HG03060 (cell line): ENCODE measurements around the gene KRTAP25-1.

Experiments
- ATAC-seq: cut with Tn5 transposase; IDR thresholded peaks from one replicate; pipeline ENCODE4 v1.9.1; 2021; ENCODE audit warnings: low read depth, moderate number of reproducible peaks; ENCODE audit not compliant: unreplicated experiment

KRTAP25-1 gene

GRCh38 chr21:30289215-30289614, at the start of gene KRTAP25-1:
KRTAP25-1 (minus strand) TSS chr21:30289514; CDS start chr21:30289490, 24 bp downstream.
- no peak for ATAC-seq

- no peak for ATAC-seq
Measured at GRCh38 chr21:30338717-30339116, 49.4 kb upstream of the KRTAP25-1 start.

- no peak for ATAC-seq
Measured at GRCh38 chr21:30337772-30338171, 48.5 kb upstream of the KRTAP25-1 start.

GRCh38 chr21:30337276-30337744, 48.0 kb upstream of the KRTAP25-1 start, which contains the start of gene KRTAP27-1:
KRTAP27-1 (minus strand) TSS chr21:30337694; CDS start chr21:30337668, 26 bp downstream.
- ATAC-seq: no peak

- no peak for ATAC-seq
Measured at GRCh38 chr21:30336596-30336995, 47.3 kb upstream of the KRTAP25-1 start.

- no peak for ATAC-seq
Measured at GRCh38 chr21:30333736-30334135, 44.4 kb upstream of the KRTAP25-1 start.

GRCh38 chr21:30332681-30333080, 43.4 kb upstream of the KRTAP25-1 start:
- no peak for ATAC-seq

GRCh38 chr21:30329203-30329875, 40.0 kb upstream of the KRTAP25-1 start:
- ATAC-seq: no peak

GRCh38 chr21:30326390-30326789, 37.1 kb upstream of the KRTAP25-1 start:
- ATAC-seq: no peak

- no peak for ATAC-seq
Measured at GRCh38 chr21:30320215-30320614, 30.9 kb upstream of the KRTAP25-1 start, which contains the start of gene KRTAP26-1. KRTAP26-1 (minus strand) TSS chr21:30320315; CDS start chr21:30320035, 280 bp downstream.

GRCh38 chr21:30315701-30316100, 26.4 kb upstream of the KRTAP25-1 start:
- no peak for ATAC-seq

- no peak for ATAC-seq
Measured at GRCh38 chr21:30306884-30307283, 17.6 kb upstream of the KRTAP25-1 start.

GRCh38 chr21:30305136-30305535, 15.8 kb upstream of the KRTAP25-1 start:
- no peak for ATAC-seq

GRCh38 chr21:30282850-30283249, 6.5 kb downstream of the KRTAP25-1 start, which contains the start of gene KRTAP24-1:
KRTAP24-1 (minus strand) TSS chr21:30282950; CDS start chr21:30282932, 18 bp downstream.
- ATAC-seq: no peak

GRCh38 chr21:30271611-30272010, 17.7 kb downstream of the KRTAP25-1 start:
- ATAC-seq: no peak

- ATAC-seq: no peak
Measured at GRCh38 chr21:30271156-30271555, 18.2 kb downstream of the KRTAP25-1 start.

GRCh38 chr21:30269803-30270530, 19.3 kb downstream of the KRTAP25-1 start:
- ATAC-seq: no peak

- ATAC-seq: no peak
Measured at GRCh38 chr21:30268608-30269197, 20.6 kb downstream of the KRTAP25-1 start.

GRCh38 chr21:30257773-30258172, 31.5 kb downstream of the KRTAP25-1 start:
- ATAC-seq: no peak

GRCh38 chr21:30256100-30256499, 33.2 kb downstream of the KRTAP25-1 start:
- no peak for ATAC-seq

- no peak for ATAC-seq
Measured at GRCh38 chr21:30255679-30256078, 33.6 kb downstream of the KRTAP25-1 start.
